Testis (tissue), 2 donors: ENCODE measurements around the gene GSG1L2.

ENCODE experiments used
- CTCF ChIP-seq, 3 experiments: fragments of 450-650 bp in 2 of 3; fragments of 200-600 bp in 1 of 3; sonication (generic) in 1 of 3; IDR thresholded peaks; one replicate each; pipeline ENCODE4 v1.5.1; 2016 to 2019; ENCODE audit warnings: antibody characterized with exemption in 3 of 3, mild to moderate bottlenecking in 2 of 3, moderate library complexity in 1 of 3
- POLR2A ChIP-seq: fragments of 450-650 bp; IDR thresholded peaks from one replicate; pipeline ENCODE4 v1.6.1; 2017; ENCODE audit warnings: antibody characterized with exemption, mild to moderate bottlenecking, moderate library complexity

GRCh38 chr17:9811537-9811936, 10.3 kb downstream of the GSG1L2 start:
- TF ChIP-seq CTCF (IDR thresholded peaks at IDR 0.05) (no peak), POLR2A (no peak)
